ENCODE data around the gene UBE2B. TPM values are rescaled to one million over a fixed set of nuclear protein-coding genes. Genes with fewer than 3 reads are reported as not detected.
"Not testable (repeated sequence)": the region's sequence is repeated elsewhere in the genome, so short reads cannot be mapped to it uniquely, and the experiment has no call there.

The UBE2B gene
- 258 TPM for total RNA-seq
- long read RNA-seq, transcript UBE2B-201 (6 exons, 2,515 nt): major isoform, 54 of 59 reads
- long read RNA-seq, partial matches to known transcripts: 0 of 59 reads
- long read RNA-seq, other reads (novel, unspliced or antisense): 5 of 59 reads

DNA sequence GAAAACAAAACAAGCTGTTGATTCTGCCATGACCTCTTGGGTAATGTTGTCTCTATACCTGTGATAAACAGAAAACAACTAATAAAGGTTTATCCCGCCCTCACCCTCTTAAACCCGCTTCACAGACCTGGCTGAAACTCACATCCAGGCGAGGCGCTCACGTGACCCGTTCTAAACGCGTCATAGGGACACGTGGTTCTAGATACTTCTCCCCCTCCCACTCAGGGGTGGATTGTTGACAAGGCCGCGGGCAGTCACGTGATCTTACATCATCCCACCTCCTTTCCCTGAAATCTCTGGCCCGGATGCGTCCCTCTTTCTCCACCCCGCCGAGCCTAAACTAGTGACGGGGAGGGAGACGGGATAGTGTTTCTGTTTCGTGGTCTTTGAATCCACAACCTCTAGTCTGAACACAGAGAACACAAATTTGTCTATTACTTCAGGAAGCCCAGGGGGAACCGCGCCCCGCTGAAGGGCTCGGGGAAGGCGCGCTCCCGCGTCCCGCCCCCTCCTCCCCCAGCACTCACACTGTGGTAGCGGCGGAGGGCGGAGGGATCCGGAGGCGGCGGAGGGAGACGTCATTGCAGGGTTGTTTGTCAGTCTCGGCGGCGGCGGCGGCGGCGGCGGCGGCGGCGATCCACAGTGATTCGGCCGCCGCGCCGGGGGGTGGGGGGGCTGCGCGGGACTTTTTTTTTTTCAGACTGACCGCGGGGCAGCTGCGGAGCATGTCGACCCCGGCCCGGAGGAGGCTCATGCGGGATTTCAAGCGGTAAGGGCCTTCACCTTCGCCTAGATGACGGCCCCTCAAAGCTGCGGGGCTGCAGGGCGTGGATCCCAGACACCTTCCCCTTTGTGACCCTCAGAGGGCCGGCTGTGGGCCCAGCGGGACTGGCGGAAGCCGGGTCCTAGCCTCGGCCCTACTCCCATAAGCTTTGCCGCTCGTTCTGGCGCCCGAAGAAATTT, at the start of gene UBE2B:
Gene UBE2B (plus strand): TSS at position 699 of the 963 bp plus-strand sequence. CDS start 27 bp downstream, at position 726.
- ATAC-seq: peak; percentile 94
- intact Hi-C loops (cut with DNase I): loop anchor here (2.0 to 5.0 kb wide), 2 partner anchors 156 to 201 kb away; no protein-coding TSS in a partner anchor

DNA sequence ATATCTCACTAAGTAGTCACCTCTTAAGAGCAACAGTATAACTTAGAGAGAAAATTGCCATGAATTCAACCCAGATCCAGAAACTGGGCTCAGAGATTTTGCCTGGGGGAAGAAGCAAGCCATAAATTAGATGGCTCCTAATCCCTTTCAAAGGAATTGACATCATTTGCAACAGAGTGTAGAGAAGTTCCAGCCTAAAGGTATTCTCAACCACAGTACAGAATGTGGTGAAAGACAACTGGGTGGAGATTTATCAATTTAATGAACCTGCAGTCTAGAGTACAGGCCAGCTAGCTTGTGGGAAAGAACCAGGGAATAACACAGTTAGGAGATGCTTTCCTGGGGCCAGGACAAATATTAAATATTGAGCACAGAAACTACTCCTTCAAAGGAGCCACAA, 44.0 kb upstream of the UBE2B start:
- intact Hi-C loops (cut with DNase I): no loop called here
- DNase-seq (ENCODE audit: missing footprints) (no peak), ATAC-seq (no peak)

More for the DNA sequence above, at the start of gene UBE2B:
- DNase-seq (ENCODE audit: missing footprints): peak; percentile 98

DNA sequence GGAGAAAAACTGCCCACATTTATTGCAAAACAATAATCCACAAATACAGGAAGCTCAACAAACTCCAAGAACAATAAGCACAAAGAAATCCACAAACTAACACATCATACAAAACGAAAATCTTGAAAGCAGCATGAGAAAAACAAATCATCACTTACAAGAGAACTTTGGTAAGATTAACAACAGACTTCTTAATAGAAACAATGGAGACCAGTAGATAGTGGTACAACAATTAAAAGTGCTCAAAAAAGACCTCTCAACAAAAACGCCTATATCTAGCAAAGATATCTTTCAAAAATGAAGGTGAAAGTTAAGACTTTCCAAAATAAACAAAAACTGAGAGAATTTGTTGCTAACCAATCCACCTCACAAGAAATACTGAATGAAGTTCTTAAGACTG, 42.8 kb upstream of the UBE2B start:
- intact Hi-C loops (cut with DNase I): no loop called here
- no peak for DNase-seq (ENCODE audit: missing footprints)
- ATAC-seq: no peak

DNA sequence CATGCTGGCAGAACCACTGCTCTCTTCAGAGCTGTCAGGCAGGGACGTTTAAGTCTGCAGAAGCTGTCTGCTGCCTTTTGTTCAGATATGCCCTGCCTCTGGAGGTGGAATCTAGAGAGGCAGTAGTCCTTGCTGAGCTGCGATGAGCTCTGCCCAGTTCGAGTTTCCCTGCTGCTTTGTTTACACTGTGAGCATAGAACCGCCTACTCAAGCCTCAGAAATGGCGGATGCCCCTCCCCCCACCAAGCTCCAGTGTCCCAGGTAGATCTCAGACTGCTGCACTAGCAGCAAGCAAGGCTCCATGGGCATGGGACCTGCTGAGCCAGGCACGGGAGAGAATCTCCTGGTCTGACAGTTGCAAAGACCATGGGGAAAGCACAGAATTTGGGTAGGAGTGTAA, 34.5 kb upstream of the UBE2B start:
- ATAC-seq; intact Hi-C loops (cut with DNase I); DNase-seq (ENCODE audit: missing footprints): not testable (repeated sequence)

DNA sequence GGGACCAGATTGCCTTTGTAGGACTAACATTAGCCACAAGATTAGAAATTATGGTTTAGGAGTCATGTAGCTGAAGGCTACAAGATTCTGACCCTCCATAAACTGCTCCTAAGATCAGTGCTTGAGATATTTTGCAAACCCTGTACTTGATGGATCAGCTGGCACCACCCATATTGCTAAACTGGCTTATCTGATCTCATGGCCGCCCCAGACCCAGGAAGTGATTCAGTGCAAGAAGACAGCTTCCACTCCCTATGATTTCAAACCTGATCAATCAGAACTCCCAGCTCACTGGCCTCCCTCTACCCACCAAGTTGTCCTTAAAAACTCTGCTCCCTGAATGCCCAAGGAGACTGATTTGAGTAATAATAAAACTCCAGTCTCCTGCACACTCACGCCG, 27.9 kb upstream of the UBE2B start:
- intact Hi-C loops (cut with DNase I); DNase-seq (ENCODE audit: missing footprints); ATAC-seq: not testable (repeated sequence)

DNA sequence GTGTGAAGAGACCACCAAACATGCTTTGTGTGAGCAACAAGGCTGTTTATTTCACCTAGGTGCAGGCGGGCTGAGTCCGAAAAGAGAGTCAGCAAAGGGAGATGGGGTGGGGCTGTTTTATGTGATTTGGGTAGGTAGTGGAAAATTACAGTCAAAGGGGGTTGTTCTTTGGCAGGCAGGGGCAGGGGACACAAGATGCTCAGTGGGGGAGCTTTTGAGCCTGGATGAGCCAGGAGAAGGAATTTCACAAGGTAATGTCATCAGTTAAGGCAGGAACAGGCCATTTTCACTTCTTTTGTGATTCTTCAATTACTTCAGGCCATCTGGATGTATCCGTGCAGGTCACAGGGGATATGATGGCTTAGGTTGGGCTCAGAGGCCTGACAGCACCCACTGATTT, 25.9 kb upstream of the UBE2B start:
- DNase-seq (ENCODE audit: missing footprints); intact Hi-C loops (cut with DNase I); ATAC-seq: not testable (repeated sequence)

DNA sequence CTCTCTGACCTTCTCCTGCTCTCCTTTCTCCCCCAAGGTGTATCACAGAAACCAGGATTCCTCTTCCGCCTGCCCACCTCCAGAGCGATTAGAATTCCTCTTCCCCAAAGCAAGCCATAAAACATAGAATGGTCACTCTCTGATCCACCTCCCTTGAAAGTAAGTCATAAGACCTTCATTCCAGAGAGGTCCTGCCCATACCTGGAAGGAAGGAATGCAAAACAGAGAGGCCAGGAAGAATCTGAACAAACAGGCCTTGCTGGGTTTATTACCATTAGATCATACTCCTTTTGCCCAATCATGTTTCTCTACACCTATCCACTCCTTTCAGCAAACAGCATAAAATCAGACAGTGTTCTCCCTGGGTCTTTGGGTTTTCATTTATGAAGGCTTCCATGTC, 25.4 kb upstream of the UBE2B start:
- no peak for DNase-seq (ENCODE audit: missing footprints)
- ATAC-seq: no peak

DNA sequence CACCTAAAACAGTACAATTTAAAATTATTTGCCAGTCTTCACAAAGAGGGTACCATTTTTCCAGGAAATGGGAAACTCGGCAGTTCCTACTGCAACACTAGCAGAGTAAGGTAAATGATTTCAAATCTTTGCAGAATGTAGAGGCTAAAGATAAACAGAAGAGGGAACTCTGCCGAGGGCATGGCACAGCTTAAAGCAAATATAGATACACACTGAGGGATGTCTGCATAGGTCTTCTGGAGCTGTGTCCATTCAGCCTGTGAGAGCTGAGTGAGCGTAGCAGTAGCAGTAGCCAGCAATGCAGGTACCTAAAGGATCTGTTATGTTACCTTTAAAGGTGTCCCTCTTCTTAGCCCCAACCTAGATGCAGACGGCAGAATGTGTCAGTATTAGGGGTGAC, 21.9 kb upstream of the UBE2B start:
- DNase-seq (ENCODE audit: missing footprints) (no peak), ATAC-seq (no peak)

More for the DNA sequence above, 25.4 kb upstream of the UBE2B start:
- intact Hi-C loops (cut with DNase I): no loop called here

DNA sequence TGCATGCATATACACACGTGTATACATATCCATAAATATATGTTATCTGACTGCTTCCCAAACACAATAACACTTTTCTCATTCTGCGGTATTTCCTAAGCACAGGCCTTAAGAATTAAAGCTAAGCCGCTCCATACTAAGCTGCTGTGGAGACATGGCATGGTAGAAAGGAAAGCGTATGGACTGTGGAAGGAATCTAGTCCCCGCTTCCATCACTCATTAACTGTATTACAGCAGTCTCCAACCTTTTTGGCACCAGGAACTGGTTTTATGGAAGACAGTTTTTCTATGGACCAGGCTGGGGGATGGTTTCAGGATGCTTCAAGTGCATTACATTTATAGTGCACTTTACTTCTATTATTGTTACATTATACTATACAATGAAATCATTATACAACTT, 15.7 kb upstream of the UBE2B start:
- DNase-seq (ENCODE audit: missing footprints): no peak
- no peak for ATAC-seq
- intact Hi-C loops (cut with DNase I): no loop called here

More for the DNA sequence above, 21.9 kb upstream of the UBE2B start:
- intact Hi-C loops (cut with DNase I): no loop called here

DNA sequence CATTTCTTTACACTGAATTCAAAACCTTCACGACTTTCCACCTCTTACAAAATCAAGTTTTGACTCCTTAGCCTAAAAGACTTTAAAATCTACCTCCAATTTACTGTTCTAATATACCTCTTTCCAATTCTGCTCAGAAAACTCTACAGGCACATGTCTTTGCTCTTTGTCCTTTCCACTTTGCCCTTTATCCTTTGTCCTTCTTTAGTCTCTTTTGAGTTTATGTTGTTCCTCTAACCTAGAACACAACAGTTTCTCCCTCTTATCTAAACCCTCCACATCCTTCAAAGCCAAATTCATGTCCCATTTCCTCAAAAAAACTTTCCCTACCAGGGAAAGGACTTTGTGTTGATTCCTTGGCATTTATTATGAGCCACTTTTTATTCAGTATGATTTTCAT, 5.8 kb upstream of the UBE2B start:
- no peak for ATAC-seq
- intact Hi-C loops (cut with DNase I): no loop called here
- DNase-seq (ENCODE audit: missing footprints): no peak

DNA sequence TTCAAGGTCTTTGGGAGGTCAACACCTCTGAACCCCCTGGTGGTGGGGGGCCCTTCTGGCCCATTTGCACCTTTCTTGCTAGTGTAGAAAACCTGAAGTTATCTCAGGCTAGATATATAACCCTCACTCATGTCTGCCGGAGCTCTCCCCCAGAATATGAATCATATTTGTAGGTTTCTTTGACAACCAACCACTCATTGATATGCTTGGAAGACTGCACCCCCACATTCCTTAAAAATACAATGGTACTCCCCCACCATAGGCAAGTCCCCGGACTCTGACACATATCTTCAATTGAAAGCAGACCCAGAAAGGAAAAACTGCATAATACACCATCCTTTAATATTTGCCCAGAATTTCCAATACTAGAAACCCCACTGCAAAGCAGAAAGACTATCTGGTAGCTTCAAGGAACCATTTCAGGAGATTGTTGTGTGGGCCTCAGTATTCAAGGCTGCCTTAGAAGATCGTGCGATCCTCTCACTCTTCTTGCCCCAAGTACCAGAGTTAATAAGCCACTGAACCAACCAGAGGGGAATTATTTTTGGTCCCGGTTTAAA, 978 bp upstream of the UBE2B start:
- intact Hi-C loops (cut with DNase I): loop anchor here (2.0 to 5.0 kb wide), 2 partner anchors 156 to 202 kb away; no protein-coding TSS in a partner anchor
- no peak for ATAC-seq
- DNase-seq (ENCODE audit: missing footprints): no peak

DNA sequence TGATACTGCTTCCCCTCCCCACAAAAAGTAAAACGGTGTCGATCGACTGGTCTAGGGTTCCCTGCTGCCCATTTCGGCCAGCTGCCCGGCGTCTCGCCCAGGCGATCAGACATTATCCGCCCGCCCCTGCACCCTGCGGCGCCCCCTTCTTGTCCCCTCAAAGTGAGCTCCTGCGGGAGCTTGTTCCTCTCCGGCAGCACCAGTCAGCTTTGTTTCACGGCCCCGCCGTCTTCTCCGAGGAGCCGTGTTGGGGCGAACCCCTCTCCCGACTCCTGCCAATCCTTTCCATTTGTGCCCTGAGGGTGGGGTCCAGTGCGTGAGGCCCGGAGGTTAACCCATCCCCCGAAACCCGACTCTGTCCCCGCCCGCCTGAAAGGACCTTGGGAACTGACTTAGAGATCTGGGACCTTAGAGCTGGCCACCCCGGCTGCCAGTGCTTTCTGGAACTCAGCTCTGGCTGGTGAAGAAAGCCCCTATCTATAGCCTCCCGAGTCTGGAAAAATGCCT, 518 bp downstream of the UBE2B start:
- peak; percentile 80 for DNase-seq (ENCODE audit: missing footprints)
- peak; percentile 39 for ATAC-seq
- intact Hi-C loops (cut with DNase I): loop anchor here (2.0 to 5.0 kb wide), 3 partner anchors 95 to 200 kb away; no protein-coding TSS in a partner anchor

DNA sequence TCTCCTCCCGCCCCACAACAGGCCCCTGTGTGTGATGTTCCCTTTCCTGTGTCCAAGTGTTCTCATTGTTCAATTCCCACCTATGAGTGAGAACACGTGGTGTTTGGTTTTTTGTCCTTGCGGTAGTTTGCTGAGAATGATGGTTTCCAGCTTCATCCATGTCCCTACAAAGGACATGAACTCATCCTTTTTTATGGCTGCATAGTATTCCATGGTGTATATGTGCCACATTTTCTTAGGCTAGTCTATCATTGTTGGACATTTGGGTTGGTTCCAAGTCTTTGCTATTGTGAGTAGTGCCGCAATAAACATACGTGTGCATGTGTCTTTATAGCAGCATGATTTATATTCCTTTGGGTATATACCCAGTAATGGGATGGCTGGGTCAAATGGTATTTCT, 2.3 kb downstream of the UBE2B start:
- intact Hi-C loops (cut with DNase I): loop anchor here (2.0 to 5.0 kb wide), 2 partner anchors 93 to 199 kb away; no protein-coding TSS in a partner anchor
- not testable (repeated sequence) for DNase-seq (ENCODE audit: missing footprints); ATAC-seq

DNA sequence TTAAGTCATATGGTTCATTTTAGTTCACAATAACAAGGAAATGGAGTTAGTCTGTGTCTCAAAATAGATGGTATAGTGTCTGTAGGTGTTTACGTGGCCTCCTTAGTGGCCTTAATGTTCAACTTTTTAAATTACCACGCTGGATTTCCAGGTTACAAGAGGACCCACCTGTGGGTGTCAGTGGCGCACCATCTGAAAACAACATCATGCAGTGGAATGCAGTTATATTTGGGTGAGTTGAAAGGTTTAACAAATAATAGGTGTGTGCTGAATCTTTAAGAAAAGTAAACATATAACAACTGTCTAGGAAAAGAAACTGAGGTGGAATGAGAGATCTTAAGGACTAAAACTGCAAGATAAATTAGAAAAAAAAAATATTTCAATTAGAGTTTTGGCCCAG, 2.9 kb downstream of the UBE2B start:
- DNase-seq (ENCODE audit: missing footprints) (no peak), ATAC-seq (no peak)
- intact Hi-C loops (cut with DNase I): loop anchor here (5.0 kb wide), 1 partner anchor 198 kb away; no protein-coding TSS in a partner anchor

DNA sequence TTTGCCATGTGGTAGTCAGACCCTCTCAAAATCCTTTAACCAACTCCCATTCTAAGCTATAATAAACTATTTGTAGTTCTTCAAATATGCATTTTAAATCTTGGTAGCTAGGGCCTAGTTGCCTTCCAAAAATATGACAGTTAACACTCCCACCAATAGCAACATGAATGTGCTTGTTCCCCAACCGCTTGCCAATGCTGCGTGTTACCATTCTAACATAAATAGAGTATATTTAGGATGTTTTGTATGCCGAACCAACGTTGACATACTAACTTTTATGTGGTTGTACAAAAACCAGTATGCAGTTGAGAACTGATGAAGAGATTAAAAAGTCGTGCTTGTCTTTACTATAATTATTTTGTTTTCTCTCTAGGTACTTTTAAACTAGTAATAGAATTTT, 9.0 kb downstream of the UBE2B start:
- intact Hi-C loops (cut with DNase I): no loop called here
- no peak for ATAC-seq

DNA sequence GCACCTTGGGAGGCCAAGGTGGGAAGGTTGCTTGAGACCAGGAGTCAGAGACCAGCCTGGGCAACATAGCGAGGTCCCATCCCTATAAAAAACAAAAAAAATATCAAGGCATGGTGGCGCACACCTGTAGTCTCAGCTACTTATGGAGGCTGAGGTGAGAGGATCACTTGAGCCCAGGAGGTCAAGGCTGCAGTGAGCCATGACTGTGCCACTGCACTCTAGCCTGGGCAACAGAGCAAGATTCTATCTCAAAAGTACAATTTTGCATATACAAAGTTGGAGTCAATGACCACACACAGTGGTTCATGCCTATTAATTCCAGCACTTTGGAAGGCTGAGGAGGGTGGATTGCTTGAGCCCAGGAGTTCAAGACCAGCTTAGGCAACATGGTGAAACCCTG, 10.8 kb downstream of the UBE2B start:
- ATAC-seq; DNase-seq (ENCODE audit: missing footprints); intact Hi-C loops (cut with DNase I): not testable (repeated sequence)

More for the DNA sequence above, 9.0 kb downstream of the UBE2B start:
- DNase-seq (ENCODE audit: missing footprints): no peak

DNA sequence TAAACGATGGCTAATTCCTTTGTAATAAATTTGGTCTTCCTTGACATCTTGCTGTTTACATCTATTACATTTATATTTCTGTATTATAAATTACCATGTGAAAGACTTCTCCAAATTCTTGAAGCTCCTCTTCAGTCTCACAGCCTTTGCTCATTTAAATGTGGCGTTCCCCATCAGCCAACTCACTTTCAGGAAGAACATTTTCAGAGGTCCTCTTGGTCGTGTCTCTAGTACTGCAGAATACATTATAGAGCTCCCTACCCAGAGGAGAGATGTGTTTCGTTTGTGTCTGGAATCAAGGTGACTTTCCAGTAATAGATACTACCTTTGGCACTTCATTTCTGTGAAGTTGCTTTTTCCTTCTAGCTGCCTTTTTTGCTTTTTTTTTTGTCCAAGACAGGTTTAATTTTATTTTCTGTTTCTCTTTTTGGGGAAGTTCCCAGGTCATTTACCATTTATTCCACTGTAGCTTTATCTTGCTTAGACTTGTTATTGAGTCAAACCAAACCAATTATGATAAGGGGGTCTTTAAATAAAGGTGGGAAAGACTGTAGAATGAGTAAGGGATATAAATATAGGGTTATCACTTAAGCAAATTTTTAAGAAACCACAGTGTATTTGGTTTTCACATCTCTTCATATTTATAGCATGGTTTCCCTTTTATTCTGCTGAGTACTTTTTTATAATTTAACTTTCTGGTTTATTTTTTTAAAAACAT, 12.8 kb downstream of the UBE2B start:
- intact Hi-C loops (cut with DNase I): no loop called here
- ATAC-seq (no peak), DNase-seq (ENCODE audit: missing footprints) (no peak)

DNA sequence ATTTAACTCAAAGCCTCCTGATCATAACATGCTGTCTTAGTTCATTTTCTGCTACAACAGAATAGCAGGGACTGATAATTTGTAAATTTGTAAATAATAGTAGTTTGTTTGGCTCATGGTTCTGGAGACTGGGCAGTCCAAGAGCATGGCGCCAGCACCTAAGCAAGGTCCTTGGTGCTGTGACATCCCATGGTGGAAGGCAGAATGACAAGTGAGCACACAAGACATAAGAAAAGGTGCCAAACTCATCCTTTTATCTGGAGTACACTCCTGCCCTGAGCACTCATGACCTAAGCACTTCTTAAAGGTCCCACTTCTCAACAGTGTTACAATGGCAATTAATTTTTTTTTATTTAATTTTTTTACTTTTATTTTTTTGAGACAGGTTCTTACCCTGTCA, 16.1 kb downstream of the UBE2B start:
- intact Hi-C loops (cut with DNase I): no loop called here
- DNase-seq (ENCODE audit: missing footprints) (no peak), ATAC-seq (no peak)

DNA sequence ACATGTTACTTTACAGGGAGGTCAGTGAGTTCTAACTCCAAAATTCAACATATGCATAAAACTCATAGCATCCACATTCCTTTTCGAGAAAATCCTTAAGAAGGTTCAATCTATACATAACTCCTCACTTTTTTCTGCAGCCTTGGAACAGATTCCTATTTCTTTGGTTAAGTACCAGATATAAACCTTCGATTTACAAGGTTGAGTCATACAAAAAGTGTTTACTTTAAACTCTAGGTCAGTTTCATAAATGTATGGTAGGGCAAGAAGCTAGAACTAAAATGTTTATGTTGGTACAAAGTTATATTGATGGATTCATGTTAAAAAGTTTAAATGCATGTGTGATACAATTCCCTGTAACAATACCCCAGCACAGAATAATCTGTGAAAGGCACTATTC, 20.9 kb downstream of the UBE2B start:
- DNase-seq (ENCODE audit: missing footprints): no peak
- intact Hi-C loops (cut with DNase I): no loop called here

More for the DNA sequence above, 20.9 kb downstream of the UBE2B start:
- no peak for ATAC-seq
